GM23338 (cell line): ENCODE results near the gene RMND1. TPM values are rescaled to one million over a fixed set of nuclear protein-coding genes. Genes with fewer than 3 reads are reported as not detected.

Source experiments
- ATAC-seq: fragments of 200-7000 bp; cut with Tn5 transposase; 3 replicates; pipeline ENCODE4 v1.9.1; 2020
- DNase-seq: peaks from one replicate; pipeline ENCODE4 v3.0.0-alpha.2; 2015; ENCODE audit warnings: low spot score
- H2AFZ ChIP-seq: fragments of 200-600 bp; sonication (generic); 2 replicates; pipeline ENCODE4 v1.8.0; 2016; ENCODE audit warnings: antibody characterized with exemption, mild to moderate bottlenecking, moderate library complexity
- H3F3A ChIP-seq: fragments of 200-600 bp; sonication (generic); replicated peaks from 2 replicates; pipeline ENCODE4 v1.8.0; 2017; ENCODE audit warnings: antibody characterized with exemption, mixed run types, low read depth
- H3K27ac ChIP-seq: fragments of 200-600 bp; sonication (generic); 2 replicates; pipeline ENCODE4 v1.6.1; 2016; ENCODE audit warnings: low read depth
- H3K27me3 ChIP-seq: fragments of 200-600 bp; sonication (generic); 2 replicates; pipeline ENCODE4 v1.8.0; 2016; ENCODE audit warnings: mild to moderate bottlenecking, mixed run types, moderate library complexity; ENCODE audit not compliant: insufficient read depth
- H3K36me3 ChIP-seq: fragments of 200-600 bp; sonication (generic); 2 replicates; pipeline ENCODE4 v1.8.0; 2016; ENCODE audit warnings: mild to moderate bottlenecking; ENCODE audit not compliant: insufficient read depth
- H3K4me1 ChIP-seq: fragments of 200-600 bp; sonication (generic); 2 replicates; pipeline ENCODE4 v1.8.0; 2016; ENCODE audit warnings: mild to moderate bottlenecking, moderate library complexity; ENCODE audit not compliant: insufficient read depth
- H3K4me2 ChIP-seq: fragments of 200-600 bp; sonication (generic); 2 replicates; pipeline ENCODE4 v1.7.1; 2017; ENCODE audit warnings: mixed run types
- H3K4me3 ChIP-seq: fragments of 200-600 bp; sonication (generic); 2 replicates; pipeline ENCODE4 v1.6.1; 2016; ENCODE audit warnings: mixed run types
- H3K79me2 ChIP-seq: fragments of 200-600 bp; sonication (generic); replicated peaks from 2 replicates; pipeline ENCODE4 v1.8.0; 2017; ENCODE audit warnings: mild to moderate bottlenecking; ENCODE audit not compliant: insufficient read depth
- H3K9me2 ChIP-seq: fragments of 200-600 bp; sonication (generic); 2 replicates; pipeline ENCODE4 v1.8.0; 2017; ENCODE audit not compliant: insufficient read depth
- H4K20me1 ChIP-seq: fragments of 200-600 bp; sonication (generic); replicated peaks from 2 replicates; pipeline ENCODE4 v1.8.0; 2017; ENCODE audit warnings: mild to moderate bottlenecking; ENCODE audit not compliant: insufficient read depth
- H3K27ac Mint-ChIP-seq: 2 replicates; pipeline ENCODE4 v1.8.0; 2020; ENCODE audit warnings: inconsistent platforms, mild to moderate bottlenecking, moderate library complexity, mixed read lengths
- H3K27me3 Mint-ChIP-seq: 3 replicates; pipeline ENCODE4 v1.8.0; 2022; ENCODE audit warnings: low read depth, mild to moderate bottlenecking, moderate library complexity, mixed read lengths, inconsistent platforms; ENCODE audit not compliant: insufficient read depth, poor library complexity
- H3K36me3 Mint-ChIP-seq: 3 replicates; pipeline ENCODE4 v1.8.0; 2021; ENCODE audit warnings: low read depth, mild to moderate bottlenecking, inconsistent platforms, moderate library complexity, mixed read lengths
- H3K4me1 Mint-ChIP-seq: 3 replicates; pipeline ENCODE4 v1.8.0; 2020; ENCODE audit warnings: mild to moderate bottlenecking, inconsistent platforms, mixed read lengths
- H3K4me3 Mint-ChIP-seq: 3 replicates; pipeline ENCODE4 v1.8.0; 2021; ENCODE audit warnings: moderate library complexity, mild to moderate bottlenecking, inconsistent platforms, mixed read lengths
- H3K9me3 Mint-ChIP-seq: 3 replicates; pipeline ENCODE4 v1.8.0; 2020; ENCODE audit warnings: moderate library complexity, mild to moderate bottlenecking, inconsistent platforms, mixed read lengths
- CREB1 ChIP-seq: fragments of 250-450 bp; sonication (Bioruptor Pico); IDR thresholded peaks from 2 replicates; pipeline ENCODE4 v1.5.0; 2020; ENCODE audit warnings: low read depth, mild to moderate bottlenecking, moderate library complexity
- CTCF ChIP-seq, 2 experiments: fragments of 200-600 bp in 1 of 2; sonication (generic) in 1 of 2; conservative IDR thresholded peaks; 2 replicates each; pipeline versions ENCODE4 v1.5.1 to v1.6.1; 2016 to 2017; ENCODE audit warnings: antibody characterized with exemption in 2 of 2, low read depth in 2 of 2, mild to moderate bottlenecking in 2 of 2, moderate library complexity in 1 of 2
- EZH2 ChIP-seq: fragments of 200-600 bp; sonication (generic); IDR thresholded peaks from one replicate; pipeline ENCODE4 v1.8.0; 2017; ENCODE audit warnings: antibody characterized with exemption, mild to moderate bottlenecking, low read depth; ENCODE audit not compliant: unreplicated experiment
- EZH2phosphoT487 ChIP-seq: fragments of 200-600 bp; sonication (generic); IDR thresholded peaks from one replicate; pipeline ENCODE4 v1.8.1; 2018; ENCODE audit warnings: antibody characterized with exemption; ENCODE audit not compliant: unreplicated experiment
- NANOG ChIP-seq: IDR thresholded peaks from 2 replicates; pipeline ENCODE4 v1.6.1; 2016; ENCODE audit warnings: antibody characterized with exemption, borderline replicate concordance
- polyA plus RNA-seq: library from polyadenylated mRNA; unstranded; fragments of >200 nt; fragmentation: Nextera tagmentation; extraction: Ambion mirVana; gene quantifications from 2 replicates; pipeline ENCODE4 v1.2.1, GENCODE V29; 2016
- total RNA-seq: library from RNA; depleted of rRNA; stranded (reverse); fragments of >200 nt; shearing (Covaris generic); gene quantifications from 2 replicates; pipeline ENCODE4 v1.2.3, GENCODE V29; 2014
- TF ChIP-seq, protein P1 (sequence below): fragments of 250-450 bp; sonication (Bioruptor Pico); IDR thresholded peaks from 2 replicates; pipeline ENCODE4 v1.5.0; 2020; ENCODE audit warnings: mild to moderate bottlenecking, moderate library complexity

RMND1 gene
- total and polyA plus RNA-seq, 2 experiments from 2014 or later: 27.5 to 34.4 TPM

DNA sequence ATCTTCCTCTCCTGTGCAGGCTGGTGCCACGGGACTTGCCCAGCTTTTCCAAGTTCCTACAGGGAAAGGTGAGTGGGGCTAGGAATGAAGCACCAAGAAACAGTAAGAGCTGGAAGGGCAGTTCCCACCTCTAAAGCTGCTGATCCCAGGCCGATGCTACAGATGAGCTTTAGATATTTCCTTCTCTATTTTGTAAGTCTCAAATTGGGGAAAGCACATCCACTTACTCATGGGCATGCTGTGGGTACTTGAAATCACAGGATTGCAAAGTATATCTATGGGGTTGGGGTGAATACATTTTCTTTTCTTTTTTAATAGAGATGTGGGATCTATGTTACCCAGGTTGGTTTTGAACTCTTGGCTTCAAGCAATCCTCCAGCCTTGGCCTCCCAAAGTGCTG lies 63.7 kb downstream of the RMND1 start:
- Mint-ChIP-seq H3K4me3 (peak overlapping the region; percentile 19; the same call in 1 of the 3 replicates), H3K27me3 (peaks cover 9% of the 10 kb centered on the region), H3K4me1 (peaks cover 14% of the 10 kb centered on the region), H3K27ac (no peak overlapping the region), H3K36me3 (peaks cover 27% of the 10 kb centered on the region), H3K9me3 (no peaks in the 10 kb centered on the region; the same call in 2 of the 3 replicates)
- H3K36me3 ChIP-seq: no peaks in the 10 kb centered on the region
- H2AFZ ChIP-seq: no peak overlapping the region
- no peaks in the 10 kb centered on the region for H3K27me3 ChIP-seq
- peaks cover 15% of the 10 kb centered on the region for H3K4me1 ChIP-seq
- peaks cover 76% of the 10 kb centered on the region for H3K79me2 ChIP-seq
- H4K20me1 ChIP-seq: peaks cover 4% of the 10 kb centered on the region; the same call in 1 of the 2 replicates
- H3F3A ChIP-seq: peaks cover 11% of the 10 kb centered on the region
- ATAC-seq (no peak), DNase-seq (no peak)
- H3K4me3 ChIP-seq: no peak overlapping the region
- peaks cover 3% of the 10 kb centered on the region; the same call in 1 of the 2 replicates for H3K9me2 ChIP-seq
- TF ChIP-seq EZH2phosphoT487 (no peak), NANOG (no peak), CTCF (conservative IDR thresholded peaks at IDR 0.05; ENCODE audit: low read depth in 2 of 2) (no peak), CREB1 (CRISPR knock-in tag) (no peak), EZH2 (no peak)
- TF ChIP-seq, protein P1, sequence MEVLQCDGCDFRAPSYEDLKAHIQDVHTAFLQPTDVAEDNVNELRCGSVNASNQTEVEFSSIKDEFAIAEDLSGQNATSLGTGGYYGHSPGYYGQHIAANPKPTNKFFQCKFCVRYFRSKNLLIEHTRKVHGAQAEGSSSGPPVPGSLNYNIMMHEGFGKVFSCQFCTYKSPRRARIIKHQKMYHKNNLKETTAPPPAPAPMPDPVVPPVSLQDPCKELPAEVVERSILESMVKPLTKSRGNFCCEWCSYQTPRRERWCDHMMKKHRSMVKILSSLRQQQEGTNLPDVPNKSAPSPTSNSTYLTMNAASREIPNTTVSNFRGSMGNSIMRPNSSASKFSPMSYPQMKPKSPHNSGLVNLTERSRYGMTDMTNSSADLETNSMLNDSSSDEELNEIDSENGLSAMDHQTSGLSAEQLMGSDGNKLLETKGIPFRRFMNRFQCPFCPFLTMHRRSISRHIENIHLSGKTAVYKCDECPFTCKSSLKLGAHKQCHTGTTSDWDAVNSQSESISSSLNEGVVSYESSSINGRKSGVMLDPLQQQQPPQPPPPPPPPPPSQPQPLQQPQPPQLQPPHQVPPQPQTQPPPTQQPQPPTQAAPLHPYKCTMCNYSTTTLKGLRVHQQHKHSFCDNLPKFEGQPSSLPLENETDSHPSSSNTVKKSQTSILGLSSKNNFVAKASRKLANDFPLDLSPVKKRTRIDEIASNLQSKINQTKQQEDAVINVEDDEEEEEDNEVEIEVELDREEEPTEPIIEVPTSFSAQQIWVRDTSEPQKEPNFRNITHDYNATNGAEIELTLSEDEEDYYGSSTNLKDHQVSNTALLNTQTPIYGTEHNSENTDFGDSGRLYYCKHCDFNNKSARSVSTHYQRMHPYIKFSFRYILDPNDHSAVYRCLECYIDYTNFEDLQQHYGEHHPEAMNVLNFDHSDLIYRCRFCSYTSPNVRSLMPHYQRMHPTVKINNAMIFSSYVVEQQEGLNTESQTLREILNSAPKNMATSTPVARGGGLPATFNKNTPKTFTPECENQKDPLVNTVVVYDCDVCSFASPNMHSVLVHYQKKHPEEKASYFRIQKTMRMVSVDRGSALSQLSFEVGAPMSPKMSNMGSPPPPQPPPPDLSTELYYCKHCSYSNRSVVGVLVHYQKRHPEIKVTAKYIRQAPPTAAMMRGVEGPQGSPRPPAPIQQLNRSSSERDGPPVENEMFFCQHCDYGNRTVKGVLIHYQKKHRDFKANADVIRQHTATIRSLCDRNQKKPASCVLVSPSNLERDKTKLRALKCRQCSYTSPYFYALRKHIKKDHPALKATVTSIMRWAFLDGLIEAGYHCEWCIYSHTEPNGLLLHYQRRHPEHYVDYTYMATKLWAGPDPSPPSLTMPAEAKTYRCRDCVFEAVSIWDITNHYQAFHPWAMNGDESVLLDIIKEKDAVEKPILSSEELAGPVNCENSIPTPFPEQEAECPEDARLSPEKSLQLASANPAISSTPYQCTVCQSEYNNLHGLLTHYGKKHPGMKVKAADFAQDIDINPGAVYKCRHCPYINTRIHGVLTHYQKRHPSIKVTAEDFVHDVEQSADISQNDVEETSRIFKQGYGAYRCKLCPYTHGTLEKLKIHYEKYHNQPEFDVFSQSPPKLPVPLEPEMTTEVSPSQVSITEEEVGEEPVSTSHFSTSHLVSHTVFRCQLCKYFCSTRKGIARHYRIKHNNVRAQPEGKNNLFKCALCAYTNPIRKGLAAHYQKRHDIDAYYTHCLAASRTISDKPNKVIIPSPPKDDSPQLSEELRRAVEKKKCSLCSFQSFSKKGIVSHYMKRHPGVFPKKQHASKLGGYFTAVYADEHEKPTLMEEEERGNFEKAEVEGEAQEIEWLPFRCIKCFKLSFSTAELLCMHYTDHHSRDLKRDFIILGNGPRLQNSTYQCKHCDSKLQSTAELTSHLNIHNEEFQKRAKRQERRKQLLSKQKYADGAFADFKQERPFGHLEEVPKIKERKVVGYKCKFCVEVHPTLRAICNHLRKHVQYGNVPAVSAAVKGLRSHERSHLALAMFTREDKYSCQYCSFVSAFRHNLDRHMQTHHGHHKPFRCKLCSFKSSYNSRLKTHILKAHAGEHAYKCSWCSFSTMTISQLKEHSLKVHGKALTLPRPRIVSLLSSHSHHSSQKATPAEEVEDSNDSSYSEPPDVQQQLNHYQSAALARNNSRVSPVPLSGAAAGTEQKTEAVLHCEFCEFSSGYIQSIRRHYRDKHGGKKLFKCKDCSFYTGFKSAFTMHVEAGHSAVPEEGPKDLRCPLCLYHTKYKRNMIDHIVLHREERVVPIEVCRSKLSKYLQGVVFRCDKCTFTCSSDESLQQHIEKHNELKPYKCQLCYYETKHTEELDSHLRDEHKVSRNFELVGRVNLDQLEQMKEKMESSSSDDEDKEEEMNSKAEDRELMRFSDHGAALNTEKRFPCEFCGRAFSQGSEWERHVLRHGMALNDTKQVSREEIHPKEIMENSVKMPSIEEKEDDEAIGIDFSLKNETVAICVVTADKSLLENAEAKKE (CRISPR knock-in tag): no peak
- H3K4me2 ChIP-seq: no peak overlapping the region
- no peak overlapping the region; the same call in 1 of the 2 replicates for H3K27ac ChIP-seq
